ENCODE data around the gene PHYHD1.
"Not testable (repeated sequence)": the region's sequence is repeated elsewhere in the genome, so short reads cannot be mapped to it uniquely, and the experiment has no call there.

The PHYHD1 gene

GRCh38 chr9:128921881-128922763 is 1.3 kb downstream of the PHYHD1 start:
- DNase-seq (ENCODE audit: low spot score) (no peak), FAIRE-seq (no peak)

GRCh38 chr9:128923493-128923883 is 2.7 kb downstream of the PHYHD1 start:
- FAIRE-seq (no peak), DNase-seq (ENCODE audit: low spot score) (no peak)

- no peak for FAIRE-seq
- DNase-seq (ENCODE audit: low spot score), result peak; percentile 75
Observed at GRCh38 chr9:128927731-128928411, 7.1 kb downstream of the PHYHD1 start.

DNA sequence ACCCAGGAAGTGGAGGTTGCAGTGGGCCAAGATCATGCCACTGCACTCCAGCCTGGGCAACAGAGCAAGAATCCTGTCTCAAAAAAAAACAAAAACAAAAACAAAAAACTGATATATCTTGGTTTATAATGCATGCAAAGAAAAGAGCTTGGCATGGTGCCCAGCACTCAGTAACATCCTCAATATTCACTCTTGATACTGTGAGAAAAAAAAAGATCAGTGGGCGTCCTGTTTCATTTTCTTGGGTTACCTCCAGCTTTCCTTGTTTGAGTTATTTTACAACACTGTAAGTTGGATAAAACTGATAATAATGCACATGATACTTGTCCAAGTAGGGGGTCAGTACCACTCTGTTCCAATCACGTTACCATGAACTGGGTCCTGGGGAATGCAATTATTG is 7.8 kb downstream of the PHYHD1 start:
- DNase-seq (ENCODE audit: low spot score) (no peak), FAIRE-seq (no peak)

- FAIRE-seq (no peak), DNase-seq (ENCODE audit: low spot score) (no peak)
Observed at GRCh38 chr9:128929560-128929959, 8.8 kb downstream of the PHYHD1 start.

DNA sequence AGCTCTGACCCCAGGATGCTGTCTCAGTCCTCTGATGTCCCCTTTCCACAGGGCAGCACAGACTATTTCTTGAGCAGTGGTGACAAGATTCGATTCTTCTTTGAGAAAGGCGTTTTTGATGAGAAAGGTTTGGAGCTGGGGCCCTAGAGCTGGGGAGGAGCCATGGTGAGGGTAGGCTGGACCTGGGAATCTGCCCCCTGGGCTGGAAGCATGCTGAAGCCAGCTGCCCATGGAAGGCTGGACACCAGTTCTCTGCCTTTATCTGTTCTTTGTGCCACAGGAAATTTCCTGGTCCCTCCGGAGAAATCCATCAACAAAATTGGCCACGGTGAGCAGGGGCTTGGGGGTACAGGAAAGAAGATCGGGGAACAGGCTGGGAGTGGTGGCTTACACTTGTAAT is 12.9 kb downstream of the PHYHD1 start:
- FAIRE-seq, result no peak
- DNase-seq (ENCODE audit: low spot score), result no peak

DNA sequence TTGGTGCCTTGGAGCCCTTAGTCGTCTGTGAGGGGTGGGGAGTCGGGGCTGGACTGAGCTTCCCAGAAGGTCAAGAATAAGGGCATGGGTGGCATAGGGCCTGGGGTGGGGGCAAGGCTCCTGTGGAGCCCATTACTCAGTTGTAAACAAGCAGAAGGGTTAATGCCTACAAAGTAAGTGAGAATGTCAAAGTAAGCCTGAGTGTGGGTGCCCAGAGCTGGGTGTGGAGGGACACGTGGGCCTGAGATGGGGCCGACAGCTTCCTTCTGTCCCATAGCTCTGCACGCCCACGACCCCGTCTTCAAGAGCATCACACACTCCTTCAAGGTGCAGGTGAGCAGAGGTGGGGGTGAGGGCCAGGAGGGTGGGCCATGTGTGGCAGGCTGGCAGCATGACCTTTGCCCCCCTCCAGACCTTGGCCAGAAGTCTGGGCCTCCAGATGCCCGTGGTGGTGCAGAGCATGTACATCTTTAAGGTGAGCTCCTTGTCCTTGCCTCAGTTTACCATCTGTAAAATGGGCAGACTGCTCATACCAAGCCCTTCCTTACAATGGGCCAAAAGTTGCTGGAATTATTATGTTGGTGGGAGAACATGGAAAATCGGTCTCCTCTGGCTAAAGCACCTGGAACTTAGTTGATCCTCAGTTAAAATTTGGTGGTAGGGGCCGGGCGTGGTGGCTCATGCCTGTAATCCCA is 15.5 kb downstream of the PHYHD1 start:
- FAIRE-seq (no peak), DNase-seq (ENCODE audit: low spot score) (no peak)

- FAIRE-seq, result no peak
- no peak for DNase-seq (ENCODE audit: low spot score)
Observed at GRCh38 chr9:128937310-128938165, 16.8 kb downstream of the PHYHD1 start.

- FAIRE-seq (no peak), DNase-seq (ENCODE audit: low spot score) (no peak)
Observed at GRCh38 chr9:128940271-128940921, 19.6 kb downstream of the PHYHD1 start.

- FAIRE-seq (no peak), DNase-seq (ENCODE audit: low spot score) (no peak)
Observed at GRCh38 chr9:128940946-128941755, 20.4 kb downstream of the PHYHD1 start.

DNA sequence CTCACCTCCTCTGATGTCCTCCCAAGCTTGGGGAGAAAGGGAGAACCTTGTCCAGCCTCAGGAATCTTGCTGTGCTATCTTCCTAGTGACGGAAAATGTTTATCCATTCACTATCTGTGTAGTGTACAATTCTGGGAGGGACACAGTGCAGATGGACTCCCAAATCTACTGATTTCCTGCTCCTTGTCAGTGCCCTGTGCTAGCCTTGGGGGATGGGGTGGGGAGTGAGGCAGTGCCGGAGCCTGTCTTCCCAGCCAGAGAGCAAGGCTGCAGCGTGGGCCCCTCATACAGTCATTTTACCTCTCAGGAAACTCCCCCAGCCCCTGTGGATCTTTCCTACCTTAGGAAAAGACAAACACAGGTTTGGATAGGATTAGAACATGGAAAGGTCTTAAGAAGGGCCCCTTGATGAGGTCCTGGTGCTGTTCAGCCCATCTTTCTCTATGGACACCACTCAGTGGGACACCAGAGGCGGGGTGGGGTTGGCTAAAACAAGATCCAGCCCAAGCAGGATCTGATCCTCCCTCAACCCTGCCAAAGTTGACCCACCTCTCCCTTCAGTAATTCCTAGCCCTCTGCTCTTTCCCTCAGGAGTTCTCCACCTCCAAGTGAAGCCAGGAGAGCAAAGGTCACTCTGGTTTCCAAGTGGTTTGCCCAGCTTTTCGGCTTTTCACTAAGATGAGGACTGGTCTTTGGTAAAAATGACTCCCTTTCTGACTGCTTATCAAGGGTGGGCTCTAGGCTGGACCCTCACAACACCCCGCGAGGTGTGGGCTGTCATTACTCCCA is 23.2 kb downstream of the PHYHD1 start:
- DNase-seq (ENCODE audit: low spot score) (no peak), FAIRE-seq (no peak)

GRCh38 chr9:128944966-128945365 is 24.2 kb downstream of the PHYHD1 start:
- DNase-seq (ENCODE audit: low spot score); FAIRE-seq: not testable (repeated sequence)

DNA sequence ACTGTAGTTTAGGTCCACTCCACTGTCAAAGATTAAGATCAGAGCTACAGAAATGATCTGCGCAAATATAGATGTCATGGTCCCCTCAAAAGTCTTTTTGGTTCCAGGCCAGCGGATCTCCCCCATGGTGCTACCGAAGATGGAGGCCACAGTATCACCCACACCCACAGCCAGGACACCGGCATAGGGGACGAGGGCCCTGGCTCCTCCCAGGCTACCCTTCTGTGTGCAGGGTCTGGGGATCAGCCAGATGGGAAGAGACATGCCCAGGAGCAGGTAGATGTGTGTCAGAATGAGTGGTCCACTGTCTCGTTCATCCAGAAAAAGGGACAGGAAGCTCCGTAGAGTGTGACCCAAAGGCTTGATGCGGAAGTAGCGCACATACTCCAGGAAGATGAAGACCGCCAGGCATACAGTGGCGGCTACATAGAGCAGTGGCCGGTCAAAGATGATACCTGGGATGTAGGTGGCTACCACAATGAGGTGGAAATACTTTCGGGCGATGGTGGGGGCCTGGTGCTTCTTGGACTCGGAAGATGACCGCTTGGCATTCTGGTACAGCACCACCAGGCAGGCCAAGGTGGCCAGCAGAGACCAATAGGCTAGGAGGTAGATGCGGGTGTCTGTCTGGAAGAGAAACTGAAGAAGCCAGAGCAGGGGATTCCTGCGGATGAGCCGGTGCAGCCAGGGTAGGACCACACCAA is 25.2 kb downstream of the PHYHD1 start:
- FAIRE-seq (no peak), DNase-seq (ENCODE audit: low spot score) (no peak)

GRCh38 chr9:128946571-128947276 is 25.9 kb downstream of the PHYHD1 start:
- no peak for DNase-seq (ENCODE audit: low spot score)
- FAIRE-seq, result no peak

- DNase-seq (ENCODE audit: low spot score) (no peak), FAIRE-seq (no peak)
Observed at GRCh38 chr9:128947277-128947526, 26.4 kb downstream of the PHYHD1 start.

GRCh38 chr9:128947527-128948301 is 26.9 kb downstream of the PHYHD1 start, which contains the start of the genes DOLK and NUP188:
Gene DOLK, minus strand, starts transcription at chr9:128947603. Its CDS starts 300 bp downstream, at chr9:128947303.
Gene NUP188, plus strand, starts transcription at chr9:128947699. Its CDS starts 21 bp downstream, at chr9:128947720.
- peak; percentile 98 for DNase-seq (ENCODE audit: low spot score)
- peak; percentile 89 for FAIRE-seq

GRCh38 chr9:128961403-128961802 is 40.6 kb downstream of the PHYHD1 start:
- FAIRE-seq; DNase-seq (ENCODE audit: low spot score): not testable (repeated sequence)

Data from urothelium cell line (cell line).